Esophagus squamous epithelium (tissue), 5 donors: ENCODE results near the gene DHODH. TPM values are rescaled to one million over a fixed set of nuclear protein-coding genes. Genes with fewer than 3 reads are reported as not detected.
"Not testable (repeated sequence)": the region's sequence is repeated elsewhere in the genome, so short reads cannot be mapped to it uniquely, and the experiment has no call there.

Experiments used
- DNase-seq: peaks from one replicate; lab custom pipeline; 2025; lab: John Stamatoyannopoulos, UW
- H3K27ac ChIP-seq, 4 donors: fragments of 200-600 bp; sonication (generic); one replicate each; pipeline ENCODE4 v1.5.1; 2016 to 2019; ENCODE audit warnings: mild to moderate bottlenecking in 1 of 4
- H3K27me3 ChIP-seq, 4 donors: fragments of 200-600 bp; sonication (generic); 1 replicate in 3 of 4; 2 replicates in 1 of 4; pipeline versions ENCODE4 v1.5.1 to v1.6.0; 2017 to 2021; ENCODE audit warnings: antibody characterized with exemption in 1 of 4
- H3K36me3 ChIP-seq, 3 donors: fragments of 200-600 bp; sonication (generic); one replicate each; pipeline ENCODE4 v1.5.1; 2016 to 2019
- H3K4me1 ChIP-seq, 3 donors: fragments of 200-600 bp; sonication (generic); one replicate each; pipeline ENCODE4 v1.5.1; 2017 to 2019
- H3K4me3 ChIP-seq, 4 donors: fragments of 200-600 bp; sonication (generic); 1 replicate in 3 of 4; 2 replicates in 1 of 4; pipeline ENCODE4 v1.5.1; 2016 to 2019; ENCODE audit warnings: mild to moderate bottlenecking in 2 of 4, moderate library complexity in 1 of 4
- H3K9me3 ChIP-seq, 3 donors: fragments of 200-600 bp; sonication (generic); one replicate each; pipeline ENCODE4 v1.5.1; 2016 to 2019
- POLR2A ChIP-seq, 4 donors: fragments of 450-650 bp; IDR thresholded peaks; one replicate each; pipeline ENCODE4 v1.6.1; 2017; ENCODE audit warnings: antibody characterized with exemption in 4 of 4, mild to moderate bottlenecking in 4 of 4, moderate library complexity in 3 of 4
- WGBS, 2 donors: methylation state at CpG; one replicate each; pipeline ENCODE4 v1.1.5; 2018; 5-methylcytosine and 5-hydroxymethylcytosine counted together
- intact Hi-C: fragments of 100-400 bp; cut with DNase I; formaldehyde crosslinking; loops from one replicate; pipeline ENCODE4 v1.15.0; 2022
- total RNA-seq, 4 donors: library from RNA; depleted of rRNA; stranded (reverse); fragments of >200 nt; gene quantifications; one replicate each; pipeline ENCODE4 v1.1.0, GENCODE V29; 2016
- TF ChIP-seq, protein P1 (sequence below), 6 experiments: fragments of 450-650 bp in 4 of 6; fragments of 200-600 bp in 2 of 6; sonication (generic) in 2 of 6; IDR thresholded peaks; one replicate each; pipeline ENCODE4 v1.5.1; 2016 to 2019; ENCODE audit warnings: antibody characterized with exemption in 6 of 6, mild to moderate bottlenecking in 4 of 6, moderate library complexity in 4 of 6
- donor health status: DM: yes; HTN: yes; CAD: no.

DHODH gene
- total RNA-seq, 4 donors from 2014 or later, result 4.3 to 9.0 (median 7.9) TPM

DNA sequence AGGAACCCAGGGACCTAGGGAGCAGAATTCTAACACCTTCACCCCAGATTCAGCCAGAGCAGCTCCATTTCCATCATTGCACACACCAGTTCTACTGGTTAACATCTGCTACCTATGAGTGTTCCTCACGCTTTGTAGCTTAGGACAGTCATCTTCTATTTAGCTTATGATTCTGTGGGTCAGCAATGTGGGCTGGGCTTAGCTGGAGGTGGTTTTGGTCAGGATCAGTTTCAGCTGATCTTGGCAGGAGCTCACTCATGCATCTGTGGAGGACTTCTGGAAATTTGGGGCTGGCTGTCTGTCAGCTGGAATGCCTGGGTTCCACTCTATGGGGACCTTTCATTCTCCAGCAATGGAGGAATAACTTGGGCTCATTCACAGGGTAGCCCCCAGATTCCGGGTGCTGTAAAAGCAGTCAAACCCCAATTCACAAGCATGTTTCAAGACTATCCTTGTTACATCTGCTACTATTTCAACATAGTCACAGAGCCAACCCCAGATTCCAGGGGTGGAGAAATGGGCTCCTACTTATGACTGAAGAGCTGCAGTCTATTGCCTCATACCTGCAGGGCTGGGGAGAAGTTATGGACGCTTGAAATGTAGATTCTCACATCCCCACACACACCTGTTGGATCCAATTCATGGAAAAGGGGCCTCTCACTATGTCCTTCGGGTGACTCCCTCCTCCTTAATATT is 42.4 kb downstream of the DHODH start:
- H3K36me3 ChIP-seq, result no peaks in the 10 kb centered on the region
- peaks cover 0 to 6% (median 0%) of the 10 kb centered on the region in 3 donors for H3K9me3 ChIP-seq
- H3K27me3 ChIP-seq, result no peaks in the 10 kb centered on the region
- TF ChIP-seq, protein P1, sequence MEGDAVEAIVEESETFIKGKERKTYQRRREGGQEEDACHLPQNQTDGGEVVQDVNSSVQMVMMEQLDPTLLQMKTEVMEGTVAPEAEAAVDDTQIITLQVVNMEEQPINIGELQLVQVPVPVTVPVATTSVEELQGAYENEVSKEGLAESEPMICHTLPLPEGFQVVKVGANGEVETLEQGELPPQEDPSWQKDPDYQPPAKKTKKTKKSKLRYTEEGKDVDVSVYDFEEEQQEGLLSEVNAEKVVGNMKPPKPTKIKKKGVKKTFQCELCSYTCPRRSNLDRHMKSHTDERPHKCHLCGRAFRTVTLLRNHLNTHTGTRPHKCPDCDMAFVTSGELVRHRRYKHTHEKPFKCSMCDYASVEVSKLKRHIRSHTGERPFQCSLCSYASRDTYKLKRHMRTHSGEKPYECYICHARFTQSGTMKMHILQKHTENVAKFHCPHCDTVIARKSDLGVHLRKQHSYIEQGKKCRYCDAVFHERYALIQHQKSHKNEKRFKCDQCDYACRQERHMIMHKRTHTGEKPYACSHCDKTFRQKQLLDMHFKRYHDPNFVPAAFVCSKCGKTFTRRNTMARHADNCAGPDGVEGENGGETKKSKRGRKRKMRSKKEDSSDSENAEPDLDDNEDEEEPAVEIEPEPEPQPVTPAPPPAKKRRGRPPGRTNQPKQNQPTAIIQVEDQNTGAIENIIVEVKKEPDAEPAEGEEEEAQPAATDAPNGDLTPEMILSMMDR (IDR thresholded peaks at IDR 0.05), result no peak
- TF ChIP-seq POLR2A (IDR thresholded peaks at IDR 0.05), result no peak
- WGBS, 2 donors, result 76 to 78% methylated on average over 3 to 4 of the region's 4 CpGs
- no peak for DNase-seq
- no peaks in the 10 kb centered on the region for H3K4me1 ChIP-seq
- no peak overlapping the region for H3K4me3 ChIP-seq
- no peak overlapping the region for H3K27ac ChIP-seq
- intact Hi-C loops, result no loop called here

DNA sequence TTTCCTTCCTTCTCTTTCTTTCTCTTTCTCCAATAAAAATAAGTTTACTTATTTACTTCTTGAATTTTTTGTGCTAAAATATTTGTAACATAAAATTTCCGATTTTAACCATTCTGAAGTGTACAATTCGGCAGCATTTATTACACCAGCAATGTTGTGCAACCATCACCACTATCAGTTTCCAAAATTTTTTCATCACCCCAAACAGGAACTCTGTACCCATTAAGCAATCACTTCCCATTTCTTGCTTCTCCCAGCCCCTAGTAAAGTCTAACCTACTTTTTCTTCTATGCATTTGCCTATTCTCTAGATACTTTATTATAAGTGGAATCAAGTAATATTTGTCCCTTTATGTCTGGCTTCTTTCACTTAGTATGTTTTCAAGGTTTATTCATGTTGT is 43.3 kb downstream of the DHODH start:
- DNase-seq, result no peak
- TF ChIP-seq POLR2A (IDR thresholded peaks at IDR 0.05), result no peak
- Histone ChIP-seq H3K27me3 (no peaks in the 10 kb centered on the region), H3K36me3 (no peaks in the 10 kb centered on the region), H3K9me3 (peaks cover 0 to 6% (median 0%) of the 10 kb centered on the region in 3 donors), H3K27ac (no peak overlapping the region), H3K4me1 (no peaks in the 10 kb centered on the region), H3K4me3 (no peak overlapping the region)
- intact Hi-C loops, result no loop called here
- 56 to 69% methylated on average over 2 of the region's 2 CpGs for WGBS, 2 donors

DNA sequence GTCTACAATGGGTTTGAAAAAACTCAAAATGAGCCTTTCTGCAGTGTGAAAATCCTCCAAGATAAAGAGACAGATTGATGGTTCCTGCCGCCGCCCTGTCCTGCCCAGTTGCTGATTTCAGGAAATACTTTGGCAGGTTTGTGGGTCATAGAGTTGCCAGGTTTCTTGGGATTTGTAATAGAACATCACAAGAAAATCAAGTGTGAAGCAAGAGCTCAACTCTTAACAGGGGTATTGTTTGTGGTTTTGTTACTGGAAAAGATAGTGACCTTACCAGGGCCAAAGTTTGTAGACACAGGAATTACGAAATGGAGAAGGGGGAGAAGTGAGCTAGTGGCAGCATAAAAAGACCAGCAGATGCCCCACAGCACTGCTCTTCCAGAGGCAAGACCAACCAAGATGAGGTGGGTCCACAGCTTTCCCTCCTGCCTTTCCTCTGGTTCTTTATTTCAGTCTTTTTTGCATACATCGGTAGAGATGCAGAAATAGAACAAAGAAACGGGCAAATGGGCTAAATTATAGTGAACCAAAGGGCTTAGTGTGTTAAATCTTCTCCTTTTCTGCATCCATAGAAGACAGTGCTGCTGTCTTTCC is 45.8 kb downstream of the DHODH start, which contains the start of gene HP:
Gene HP (plus strand): TSS at position 252 of the 594 bp plus-strand sequence. CDS start 148 bp downstream, at position 400.
- not testable (repeated sequence) for H3K27me3 ChIP-seq, DNase-seq

DNA sequence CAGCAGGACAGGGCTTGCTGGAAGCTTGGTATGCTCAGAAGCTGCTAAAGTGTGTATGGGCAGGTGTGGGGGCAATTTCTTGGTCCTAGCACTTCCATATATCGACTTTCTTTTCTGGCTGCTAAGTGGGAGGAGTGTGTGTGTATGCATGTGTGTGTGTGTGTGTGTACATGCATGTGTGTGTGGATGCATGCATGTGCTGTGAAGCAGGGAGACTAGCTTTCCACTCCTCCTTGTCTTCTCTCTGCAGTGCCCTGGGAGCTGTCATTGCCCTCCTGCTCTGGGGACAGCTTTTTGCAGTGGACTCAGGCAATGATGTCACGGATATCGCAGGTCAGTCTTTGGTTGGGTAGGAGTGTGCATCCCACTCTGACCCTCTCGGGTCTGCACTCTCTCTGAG is 47.4 kb downstream of the DHODH start:
- Histone ChIP-seq H3K27ac (no peak overlapping the region), H3K4me1 (no peaks in the 10 kb centered on the region), H3K27me3 (no peaks in the 10 kb centered on the region), H3K9me3 (no peaks in the 10 kb centered on the region), H3K4me3 (no peak overlapping the region), H3K36me3 (no peaks in the 10 kb centered on the region)
- DNase-seq, result no peak
- no peak for TF ChIP-seq POLR2A (IDR thresholded peaks at IDR 0.05)
- TF ChIP-seq, protein P1 (IDR thresholded peaks at IDR 0.05), result no peak
- intact Hi-C loops, result no loop called here
- WGBS, 2 donors, result 61 to 96% methylated on average over 2 to 3 of the region's 4 CpGs

More for the DNA sequence above, 45.8 kb downstream of the DHODH start, which contains the start of gene HP:
- intact Hi-C loops, H3K4me3 ChIP-seq, H3K36me3 ChIP-seq, H3K4me1 ChIP-seq, H3K9me3 ChIP-seq, H3K27ac ChIP-seq: not testable (repeated sequence)
- WGBS, 2 donors, result 50 to 59% methylated on average over 5 of the region's 5 CpGs

DNA sequence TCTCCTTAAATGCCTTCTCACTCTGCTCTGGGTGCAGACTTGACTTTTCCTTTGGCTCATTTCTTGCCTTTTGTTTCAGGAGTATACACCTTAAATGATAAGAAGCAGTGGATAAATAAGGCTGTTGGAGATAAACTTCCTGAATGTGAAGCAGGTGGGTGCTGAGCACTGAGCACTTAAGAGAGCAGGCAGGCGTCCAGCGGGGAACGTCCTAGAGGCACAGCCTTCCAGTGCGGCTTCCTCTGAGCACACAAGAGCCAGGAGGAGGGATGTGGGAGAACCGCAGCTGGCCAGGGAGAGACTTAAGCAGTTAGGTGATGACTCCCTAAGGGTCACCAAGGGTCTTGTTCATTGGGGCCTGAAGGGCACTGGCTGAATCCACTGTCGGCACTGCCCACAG is 48.8 kb downstream of the DHODH start:
- H3K4me1 ChIP-seq, H3K27me3 ChIP-seq, H3K27ac ChIP-seq, intact Hi-C loops, H3K9me3 ChIP-seq, H3K36me3 ChIP-seq, H3K4me3 ChIP-seq, DNase-seq: not testable (repeated sequence)
- no CpG with 5 or more reads among the region's 6 CpGs for WGBS, 2 donors

DNA sequence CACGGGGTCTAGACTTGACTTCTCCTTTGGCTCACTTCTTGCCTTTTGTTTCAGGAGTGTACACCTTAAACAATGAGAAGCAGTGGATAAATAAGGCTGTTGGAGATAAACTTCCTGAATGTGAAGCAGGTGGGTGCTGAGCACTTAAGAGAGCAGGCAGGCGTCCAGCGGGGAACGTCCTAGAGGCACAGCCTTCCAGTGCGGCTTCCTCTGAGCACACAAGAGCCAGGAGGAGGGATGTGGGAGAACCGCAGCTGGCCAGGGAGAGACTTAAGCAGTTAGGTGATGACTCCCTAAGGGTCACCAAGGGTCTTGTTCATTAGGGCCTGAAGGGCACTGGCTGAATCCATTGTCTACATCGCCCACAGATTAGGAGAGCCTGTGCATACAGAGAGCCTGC is 50.5 kb downstream of the DHODH start:
- 66 to 80% methylated on average over 1 to 6 of the region's 7 CpGs for WGBS, 2 donors
- H3K4me1 ChIP-seq, H3K27me3 ChIP-seq, H3K4me3 ChIP-seq, H3K27ac ChIP-seq, DNase-seq, intact Hi-C loops, H3K9me3 ChIP-seq, H3K36me3 ChIP-seq: not testable (repeated sequence)

DNA sequence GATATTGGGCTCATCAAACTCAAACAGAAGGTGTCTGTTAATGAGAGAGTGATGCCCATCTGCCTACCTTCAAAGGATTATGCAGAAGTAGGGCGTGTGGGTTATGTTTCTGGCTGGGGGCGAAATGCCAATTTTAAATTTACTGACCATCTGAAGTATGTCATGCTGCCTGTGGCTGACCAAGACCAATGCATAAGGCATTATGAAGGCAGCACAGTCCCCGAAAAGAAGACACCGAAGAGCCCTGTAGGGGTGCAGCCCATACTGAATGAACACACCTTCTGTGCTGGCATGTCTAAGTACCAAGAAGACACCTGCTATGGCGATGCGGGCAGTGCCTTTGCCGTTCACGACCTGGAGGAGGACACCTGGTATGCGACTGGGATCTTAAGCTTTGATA is 51.9 kb downstream of the DHODH start:
- no peak overlapping the region for H3K27ac ChIP-seq
- no peaks in the 10 kb centered on the region for H3K4me1 ChIP-seq
- no peak for DNase-seq
- no peak overlapping the region for H3K4me3 ChIP-seq
- WGBS, 2 donors, result 83 to 90% methylated on average over 5 to 9 of the region's 9 CpGs
- intact Hi-C loops, result no loop called here
- no peaks in the 10 kb centered on the region for H3K9me3 ChIP-seq
- H3K36me3 ChIP-seq, result no peaks in the 10 kb centered on the region
- H3K27me3 ChIP-seq, result no peaks in the 10 kb centered on the region
- TF ChIP-seq POLR2A (IDR thresholded peaks at IDR 0.05), result no peak
- TF ChIP-seq, protein P1 (IDR thresholded peaks at IDR 0.05), result no peak
